SKM-1 treated with dmso at 0.1 percent for 144 hours (cell line): ENCODE results near the gene C12orf50.
"Not testable (repeated sequence)": the region's sequence is repeated elsewhere in the genome, so short reads cannot be mapped to it uniquely, and the experiment has no call there.

ENCODE experiments used
- DNase-seq: peaks from one replicate; lab custom pipeline; 2025; ENCODE audit not compliant: unreplicated experiment; lab: John Stamatoyannopoulos, UW

Gene C12orf50, protein sequence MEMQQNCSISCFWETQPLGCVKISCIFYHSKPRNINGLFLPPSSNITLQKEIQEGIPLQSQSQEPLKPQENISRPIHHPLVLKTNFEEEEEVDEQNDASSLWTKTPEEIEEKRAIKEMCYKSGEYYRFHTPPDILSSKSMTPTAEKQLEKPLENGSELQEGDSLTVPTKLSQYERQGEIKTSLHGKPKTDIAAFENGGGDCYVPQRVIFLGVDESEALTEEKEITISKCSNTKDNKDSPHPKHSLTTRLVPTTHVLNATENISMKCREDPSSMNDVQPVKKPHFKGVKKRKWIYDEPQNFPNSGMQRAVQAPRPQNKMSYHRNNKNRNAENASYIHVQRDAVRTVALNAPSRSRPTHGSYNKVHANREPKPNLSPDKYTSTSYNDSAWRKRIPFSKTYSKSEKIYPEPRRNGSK

DNA sequence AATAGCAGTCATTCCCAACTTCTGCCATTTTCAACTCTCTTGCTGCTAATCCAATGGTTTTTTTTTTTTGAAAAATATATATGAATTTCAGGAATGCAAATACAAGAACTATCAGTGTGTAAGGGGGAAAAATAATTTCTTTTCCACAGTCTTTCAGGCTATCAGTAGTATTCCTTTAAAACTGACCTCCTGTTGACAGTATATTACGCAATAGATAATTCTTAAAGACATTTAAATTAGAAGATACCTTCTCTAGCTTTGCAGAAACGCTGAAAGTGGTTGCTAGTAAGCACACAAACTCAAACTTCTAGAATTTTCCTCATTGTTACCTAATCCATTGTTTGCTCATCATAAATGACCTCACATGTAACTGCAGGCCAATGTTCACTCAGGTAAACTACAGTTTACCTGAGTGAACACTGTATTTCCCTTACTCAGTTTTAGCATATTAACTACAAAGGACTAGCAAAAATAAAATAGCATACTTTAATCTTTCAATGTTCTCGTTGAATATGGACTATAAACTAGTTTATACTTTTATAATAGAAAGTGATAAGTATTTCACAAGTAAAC is at the start of gene C12orf50:
C12orf50 (minus strand) TSS at position 309 of the 573 bp plus-strand sequence. CDS start 2,439 bp downstream, outside the sequence.
- no peak for DNase-seq

DNA sequence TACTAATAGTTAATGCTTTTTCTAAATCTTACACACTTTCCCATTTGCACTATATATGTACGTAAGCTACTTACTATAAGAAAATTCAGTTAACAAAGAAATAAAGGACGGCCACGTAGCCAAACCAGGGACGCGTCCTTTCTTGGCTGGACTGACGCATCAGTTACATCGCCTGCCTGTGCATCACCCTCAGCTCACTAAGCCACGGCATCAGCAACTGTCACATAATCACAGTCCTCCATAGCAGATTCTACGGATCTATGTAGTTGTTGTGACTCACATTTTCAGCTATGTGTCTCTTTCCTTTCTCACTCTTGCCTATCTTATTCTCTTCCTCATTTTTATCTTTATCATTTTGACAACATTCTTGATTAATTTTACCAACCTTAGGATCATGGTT is 38.1 kb upstream of the C12orf50 start:
- no peak for DNase-seq

DNA sequence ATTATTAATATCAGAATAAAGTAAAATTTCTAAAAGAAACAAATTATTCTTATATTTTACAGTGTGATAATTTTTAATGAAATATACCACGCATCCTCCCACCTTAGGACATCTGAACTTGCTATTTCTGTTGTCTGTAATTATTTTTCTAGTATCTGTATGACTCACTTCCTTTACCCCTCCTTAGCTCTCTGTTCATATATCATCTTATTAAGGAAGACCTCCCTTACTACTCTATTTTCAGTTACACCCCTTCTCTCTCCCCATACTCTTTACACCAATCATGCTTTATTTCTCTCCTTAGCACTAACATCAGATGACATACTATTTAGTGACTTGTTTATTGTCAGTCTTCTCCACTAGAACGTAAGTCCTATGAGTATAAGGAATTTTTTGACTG is 34.2 kb upstream of the C12orf50 start:
- no peak for DNase-seq

DNA sequence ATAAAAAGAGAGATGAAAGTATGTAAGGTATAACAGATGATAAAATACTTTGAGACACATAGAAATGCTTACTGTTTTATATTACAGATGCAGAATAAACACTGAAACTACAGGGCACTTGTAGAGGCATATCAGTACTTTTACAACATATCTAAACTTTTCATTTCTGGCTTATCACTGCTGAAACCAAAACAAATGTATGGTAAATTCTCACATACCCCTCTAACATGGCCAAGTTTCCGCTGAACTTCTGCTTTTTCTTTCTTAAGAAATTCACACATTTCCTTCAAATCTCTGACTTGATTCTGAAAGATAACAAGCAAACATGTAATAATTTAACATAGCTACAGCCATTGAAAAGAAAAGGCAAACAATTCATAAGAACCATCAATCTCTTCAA is 33.3 kb upstream of the C12orf50 start:
- DNase-seq, result no peak

DNA sequence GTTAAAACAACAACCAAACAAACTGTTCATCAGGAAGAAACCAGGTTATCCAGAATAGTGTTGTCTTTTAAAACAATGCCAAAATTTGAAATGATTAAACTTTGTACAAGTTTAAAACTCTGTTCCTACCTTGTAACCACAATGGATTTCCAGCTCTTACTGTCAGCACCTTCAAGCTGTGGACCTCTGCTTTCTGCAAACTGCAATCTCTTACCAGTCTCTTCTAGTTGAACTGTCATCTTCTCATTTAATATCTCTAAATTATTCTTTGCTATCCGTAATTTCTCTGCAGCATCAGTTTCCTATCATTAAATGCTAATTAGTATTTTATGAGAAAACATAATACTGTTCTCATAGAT is 29.5 kb upstream of the C12orf50 start:
- no peak for DNase-seq

DNA sequence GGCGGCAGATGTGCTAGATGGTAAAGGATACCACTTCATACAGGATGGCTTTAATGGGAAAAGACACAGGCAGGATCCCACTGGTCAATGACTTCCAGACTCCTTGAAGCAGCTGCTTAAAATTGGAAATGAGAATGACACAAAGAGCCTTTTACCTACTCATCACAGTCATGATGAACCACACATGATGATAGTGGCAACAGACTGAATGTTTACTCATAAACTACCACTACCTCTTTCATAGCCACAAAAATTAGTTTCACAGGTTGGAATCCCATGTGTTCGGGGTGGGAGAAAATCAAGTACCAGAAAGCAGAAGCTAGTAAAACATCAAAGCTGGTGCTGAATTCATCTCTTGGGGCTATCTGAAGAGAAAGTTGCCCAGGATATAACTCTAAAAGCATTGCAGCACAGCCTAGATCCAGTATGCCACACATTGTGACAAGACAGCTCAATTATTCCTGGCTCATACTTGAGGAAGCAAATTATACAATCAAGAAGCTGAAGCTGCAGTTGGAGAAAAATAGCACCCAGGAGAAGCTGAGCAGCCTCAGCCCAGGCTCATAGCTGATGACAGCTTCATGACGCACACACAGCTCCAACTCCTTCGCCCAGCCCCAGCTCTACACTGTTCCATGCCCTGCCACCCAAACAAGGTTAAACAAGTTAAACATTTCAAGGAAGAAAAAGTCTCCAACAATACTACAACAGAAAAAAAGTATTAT is 29.0 kb upstream of the C12orf50 start:
- no peak for DNase-seq

DNA sequence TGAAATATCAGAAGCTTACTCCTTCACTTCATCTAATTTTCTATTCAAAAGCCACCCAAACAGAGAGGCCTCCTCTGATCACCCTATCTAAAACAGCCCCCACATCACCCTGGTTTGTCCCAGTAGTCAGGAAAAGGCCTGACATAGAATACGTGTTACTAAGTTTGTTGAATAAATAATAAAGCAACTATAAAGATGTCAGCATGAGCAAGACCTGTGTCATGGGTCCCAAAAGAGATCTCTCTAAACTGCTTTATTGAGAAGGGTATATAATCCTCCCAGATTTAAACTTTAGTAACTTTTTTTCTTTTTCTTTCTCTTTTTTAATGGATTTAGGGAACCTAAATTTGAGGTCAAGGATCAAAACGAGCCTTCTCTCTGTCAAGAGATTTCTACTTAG is 27.4 kb upstream of the C12orf50 start:
- DNase-seq, result no peak

DNA sequence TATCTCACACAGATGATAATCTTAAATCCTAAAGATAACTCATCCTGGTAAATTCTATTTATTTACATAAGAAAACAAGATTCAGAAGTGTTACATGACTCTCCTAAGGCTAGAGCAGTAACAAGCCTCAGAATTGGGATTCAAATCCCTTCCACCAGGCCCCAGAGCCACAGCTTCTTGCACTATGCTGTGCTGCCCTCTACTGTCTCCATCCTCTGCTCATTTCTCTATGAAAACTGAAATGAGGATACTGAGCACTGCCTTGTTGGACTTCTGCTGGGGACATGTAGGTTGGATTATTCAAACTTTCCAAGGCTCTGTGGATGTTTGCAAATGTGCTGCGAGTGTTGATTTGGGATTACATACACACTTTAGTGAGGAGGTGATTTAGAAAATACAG is 23.5 kb upstream of the C12orf50 start:
- DNase-seq, result no peak

DNA sequence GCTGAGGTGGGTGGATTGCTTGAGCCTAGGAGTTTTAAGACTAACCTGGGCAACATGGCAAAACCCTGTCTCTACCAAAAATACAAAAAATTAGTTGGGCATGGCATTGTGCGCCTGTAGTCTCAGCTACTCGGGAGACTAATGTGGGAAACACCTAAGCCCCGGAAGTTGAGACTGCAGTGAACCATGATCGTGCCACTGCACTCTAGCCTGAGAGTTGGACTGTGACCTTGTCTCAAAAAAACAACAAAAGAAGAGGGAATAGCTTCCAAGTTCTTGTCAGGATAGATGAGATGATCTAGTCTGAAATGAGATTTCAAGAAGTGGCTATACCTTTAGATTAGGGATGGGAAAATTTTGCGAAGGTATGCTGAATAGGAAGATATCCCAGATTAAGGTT is 14.8 kb upstream of the C12orf50 start:
- DNase-seq, result no peak

DNA sequence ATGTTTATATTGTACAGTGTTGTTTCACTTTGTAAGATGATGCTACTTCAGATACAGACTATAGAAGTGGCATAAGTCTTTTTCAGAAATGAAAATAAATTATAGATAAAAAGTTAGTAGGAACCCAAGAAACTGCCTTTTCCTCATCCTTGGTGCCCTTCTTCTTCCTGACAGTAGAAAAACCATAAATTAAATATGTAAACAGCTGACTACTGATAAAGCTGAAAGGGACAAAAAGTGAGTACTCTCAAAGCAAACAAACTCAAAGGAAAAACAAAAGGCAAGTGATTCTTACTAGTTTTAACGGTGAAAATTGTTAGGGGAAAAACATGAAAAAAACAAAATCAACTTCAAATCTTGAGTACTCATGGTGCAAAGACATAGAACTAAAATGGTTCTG is 8.6 kb upstream of the C12orf50 start:
- no peak for DNase-seq

DNA sequence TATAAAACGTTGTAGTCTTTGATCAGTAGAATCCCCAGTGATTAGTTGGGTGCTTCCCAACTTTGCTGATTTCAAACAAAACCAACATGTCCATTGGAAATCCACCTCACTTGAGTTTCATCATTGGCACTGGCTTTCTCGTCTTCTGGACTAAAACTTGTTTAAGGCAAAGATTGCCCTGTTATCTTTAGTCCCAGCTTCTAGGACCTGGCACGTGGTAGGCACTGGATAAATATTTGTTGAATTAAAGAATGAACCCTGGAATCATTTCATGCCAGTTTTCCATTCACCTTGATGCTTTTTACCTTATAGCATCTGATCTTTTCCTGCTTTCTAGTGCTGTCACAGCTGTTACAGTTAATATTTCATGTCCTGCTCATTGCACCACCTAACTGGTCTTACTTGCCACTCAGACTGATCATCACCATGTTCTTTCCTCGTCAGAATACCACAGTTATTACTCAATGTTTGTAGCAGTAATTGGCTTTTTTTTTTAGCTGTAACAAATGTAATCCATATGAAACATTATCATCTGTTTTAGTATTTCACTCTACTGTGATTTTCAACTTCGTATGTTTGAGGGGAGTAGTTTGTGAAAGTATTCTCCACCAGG is 7.3 kb upstream of the C12orf50 start:
- peak; percentile 9 for DNase-seq

DNA sequence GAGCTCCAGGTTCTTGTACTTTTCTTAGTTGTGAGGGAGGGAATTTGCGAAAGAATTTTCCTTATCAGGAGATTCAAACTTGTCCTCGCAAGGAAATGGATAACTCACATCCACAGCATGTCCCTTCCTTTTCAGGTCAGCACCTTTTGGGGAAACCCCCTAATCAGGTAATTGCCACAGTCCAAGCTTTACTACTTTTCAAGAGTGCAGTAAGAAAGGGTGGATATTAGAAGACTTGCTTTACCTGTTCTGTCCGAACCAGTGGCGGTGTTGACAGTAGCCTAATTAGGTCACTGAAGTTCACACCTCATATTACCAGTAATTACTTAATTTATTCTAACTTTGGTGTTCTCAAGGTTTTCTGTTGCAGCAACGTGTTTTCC is 6.7 kb upstream of the C12orf50 start:
- DNase-seq, result no peak

DNA sequence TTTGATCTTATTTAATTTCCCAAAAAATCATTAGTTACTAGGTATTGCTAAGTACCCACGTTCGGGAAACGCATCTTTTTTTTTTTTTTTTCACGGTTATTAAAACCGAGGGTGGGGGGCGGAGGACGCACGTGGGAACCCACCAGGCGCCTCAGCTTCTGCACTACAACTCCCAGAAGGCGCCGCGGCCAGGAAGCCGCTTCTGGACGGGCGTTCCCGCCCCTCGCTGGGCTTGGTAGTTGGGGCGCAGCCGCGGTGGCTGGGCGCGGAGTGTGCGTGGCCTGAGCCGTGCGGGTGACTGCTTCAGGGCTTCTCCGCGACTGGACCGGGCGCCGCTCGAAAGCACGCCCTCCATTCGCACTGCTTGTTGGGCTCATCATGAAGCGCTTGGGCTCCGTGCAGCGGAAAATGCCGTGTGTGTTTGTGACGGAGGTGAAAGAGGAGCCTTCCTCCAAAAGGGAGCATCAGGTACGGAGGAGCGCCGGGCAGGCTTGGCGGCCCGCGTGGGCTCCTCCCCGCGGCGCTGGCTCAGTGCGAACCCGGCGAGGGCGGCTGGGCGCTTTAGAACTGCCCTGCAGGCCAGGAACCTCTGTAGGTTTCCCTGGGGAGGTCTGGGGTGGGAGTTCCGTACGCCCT is 6.2 kb upstream of the C12orf50 start:
- peak; percentile 72 for DNase-seq

DNA sequence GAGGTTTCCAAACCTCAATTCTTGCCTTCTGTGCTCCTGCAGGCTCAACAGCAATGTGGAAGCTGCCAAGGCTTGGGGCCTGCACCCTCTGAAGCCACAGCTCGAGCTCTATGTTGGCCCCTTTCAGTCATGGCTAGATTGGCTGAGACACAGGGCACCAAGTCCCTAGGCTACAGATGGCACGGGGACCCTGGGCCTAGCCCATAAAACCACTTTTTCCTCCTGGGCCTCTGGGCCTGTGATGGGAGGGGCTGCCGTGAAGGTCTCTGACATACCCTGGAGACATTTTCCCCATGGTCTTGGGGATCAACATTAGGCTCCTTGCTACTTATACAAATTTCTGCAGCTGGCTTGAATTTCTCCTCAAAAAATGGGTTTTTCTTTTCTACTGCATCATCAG is 2.0 kb upstream of the C12orf50 start:
- DNase-seq, result not testable (repeated sequence)

DNA sequence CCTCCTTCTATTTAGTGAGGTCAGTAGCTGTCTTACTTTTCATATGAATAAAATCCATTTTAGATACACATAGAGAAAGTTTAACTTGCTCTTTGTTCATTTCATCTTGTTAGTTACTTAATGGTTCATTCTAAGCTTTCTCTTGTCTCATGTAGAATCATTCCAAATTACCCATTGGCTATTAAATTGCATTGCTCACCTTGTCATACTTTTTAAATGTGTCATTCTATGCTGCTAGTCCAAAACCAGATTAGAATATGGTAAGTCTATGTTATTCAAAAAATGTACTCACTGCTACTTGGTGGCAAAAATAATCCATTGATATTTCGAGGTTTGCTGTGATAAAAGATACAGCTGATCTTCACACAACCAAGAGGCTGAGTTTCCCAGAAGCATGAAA is 3.0 kb downstream of the C12orf50 start:
- no peak for DNase-seq

DNA sequence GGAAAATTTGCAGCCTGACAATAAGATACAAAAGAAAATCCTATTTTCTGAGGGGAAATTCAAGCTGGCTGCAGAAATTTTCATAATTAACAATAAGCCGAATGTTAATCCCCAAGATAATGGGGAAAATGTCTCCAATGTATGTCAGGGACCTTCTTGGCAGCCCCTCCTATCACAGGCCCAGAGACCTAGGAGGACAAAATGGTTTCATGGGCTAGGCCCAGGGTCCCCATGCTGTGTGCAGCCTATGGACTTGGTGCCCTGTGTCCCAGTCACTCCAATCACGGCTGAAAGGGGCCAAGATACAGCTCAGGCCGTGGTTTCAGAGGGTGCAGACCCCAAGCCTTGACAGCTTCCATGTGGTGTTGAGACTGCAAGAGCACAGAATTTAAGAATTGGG is 11.2 kb downstream of the C12orf50 start:
- DNase-seq, result no peak

DNA sequence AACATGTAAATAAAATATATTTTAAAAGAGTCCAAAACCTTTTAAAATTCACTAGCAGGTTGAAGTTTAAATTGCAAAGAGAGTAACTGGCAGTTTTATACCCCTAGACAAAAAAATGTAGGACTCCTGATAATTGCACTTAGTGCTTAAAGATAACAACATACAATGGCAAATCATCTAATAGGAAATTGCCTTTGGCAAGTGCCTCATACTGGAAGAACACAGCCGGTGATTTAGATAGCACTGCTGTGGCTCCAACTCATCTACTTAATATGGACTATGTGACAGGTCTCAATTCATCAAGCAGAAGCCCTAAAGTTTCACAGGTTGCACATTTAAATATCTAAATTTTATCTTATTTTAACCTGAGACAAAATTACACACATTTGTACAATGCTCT is 13.4 kb downstream of the C12orf50 start:
- no peak for DNase-seq

DNA sequence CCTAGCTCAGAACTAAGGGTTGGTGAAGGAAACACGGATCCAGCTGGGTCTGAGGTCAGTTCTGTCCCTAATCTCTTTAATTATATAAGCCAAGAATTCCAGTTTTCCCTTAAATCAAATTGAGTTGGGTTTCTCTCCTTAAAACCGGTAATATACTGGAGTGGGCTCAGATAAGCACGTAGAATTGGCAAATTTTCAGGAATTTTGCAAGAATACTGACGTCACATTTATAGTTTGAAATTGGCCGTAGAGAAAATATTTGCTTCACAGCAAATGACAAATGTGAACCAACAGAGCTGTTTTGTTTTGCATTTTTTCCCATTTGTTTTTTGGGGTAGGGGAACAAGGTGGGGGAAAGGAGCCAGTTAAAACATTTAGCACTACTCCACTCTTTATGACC is 17.4 kb downstream of the C12orf50 start:
- DNase-seq, result no peak

DNA sequence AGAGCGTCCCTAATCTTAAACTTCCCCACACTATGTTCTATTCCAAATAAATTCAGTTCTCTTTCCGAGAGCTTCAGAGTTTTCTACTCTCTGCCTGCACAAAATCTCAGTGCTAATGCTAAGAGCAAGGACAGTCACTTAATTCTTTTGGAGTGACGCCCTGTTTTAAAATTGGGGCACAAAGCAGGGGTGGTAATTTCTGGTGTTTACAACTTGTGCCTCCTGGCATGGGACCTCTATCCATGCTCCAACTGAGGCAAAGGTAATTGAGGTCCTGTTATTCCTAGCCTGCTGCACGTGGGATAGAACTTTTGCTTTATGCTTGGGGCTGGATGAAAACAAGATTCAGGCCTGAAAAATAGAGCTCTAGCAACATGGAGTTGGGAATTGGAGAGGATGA is 22.9 kb downstream of the C12orf50 start:
- no peak for DNase-seq

DNA sequence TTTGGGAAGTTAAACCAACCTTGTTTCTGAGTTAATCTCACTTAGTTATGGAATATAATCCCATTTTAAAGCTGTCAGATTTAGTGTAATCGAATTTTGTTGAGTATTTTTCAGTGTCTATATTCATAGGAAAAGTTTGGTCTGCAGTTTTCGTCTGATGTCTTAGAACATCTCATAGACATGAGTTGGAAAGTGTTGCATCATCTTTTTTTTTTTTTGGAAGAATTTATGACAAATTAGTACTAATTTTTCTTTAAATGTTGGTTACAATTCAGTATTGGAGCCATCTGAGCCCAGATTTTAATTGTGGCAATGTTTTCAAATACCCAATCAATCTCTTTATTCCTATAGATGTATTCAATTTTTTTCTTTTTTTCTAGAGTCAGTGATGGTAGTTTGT is 27.9 kb downstream of the C12orf50 start:
- no peak for DNase-seq

DNA sequence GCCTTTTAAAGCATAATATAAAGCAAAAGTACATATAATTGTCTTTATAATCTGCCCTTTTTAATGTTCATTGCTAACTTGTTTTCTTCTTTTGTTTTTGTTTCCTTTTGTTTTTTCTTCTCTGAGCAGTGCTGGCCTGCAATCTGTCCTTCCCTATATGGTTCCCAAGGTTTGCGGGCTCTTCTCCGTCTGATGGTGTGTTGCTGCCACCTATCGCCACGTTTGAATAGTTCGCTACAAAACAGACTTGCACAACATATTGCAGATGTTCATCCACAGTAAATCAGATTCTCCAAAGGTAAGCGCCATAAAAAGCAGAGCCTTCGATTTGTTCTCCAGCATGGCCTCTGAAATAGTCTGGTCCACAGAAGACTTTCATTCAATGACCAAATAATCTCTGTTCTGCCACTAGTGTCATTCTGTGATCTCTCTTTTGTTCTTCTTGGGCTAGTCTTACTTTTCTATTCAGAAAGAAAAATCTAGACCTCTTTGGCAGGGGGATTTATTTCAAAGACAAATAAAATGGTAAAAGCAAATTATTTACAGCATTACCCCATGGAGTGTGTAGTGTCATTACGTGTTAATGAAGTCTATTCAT is 33.5 kb downstream of the C12orf50 start:
- DNase-seq, result no peak
